Activated CD8-positive, alpha-beta memory T cell treated with anti-CD3 and anti-CD28 coated beads, Interleukin-2, amount 10 ng/mL, durations not matched to agents 7 days and 5 days (primary cell): ENCODE data around the gene SLC2A4. TPM values are rescaled to one million over a fixed set of nuclear protein-coding genes. Genes with fewer than 3 reads are reported as not detected.

Experiments
- ATAC-seq: fragments of 150-1000 bp; cut with Tn5 transposase; one replicate; pipeline ENCODE4 v1.10.0; 2021; ENCODE audit warnings: moderate library complexity
- CTCF ChIA-PET: fragments of 350-600 bp; sonication (Branson Sonifier 250); formaldehyde crosslinking; loops from one replicate; lab custom pipeline; 2021; ENCODE audit warnings: antibody characterized with exemption; lab: Charles Lee
- DNase-seq: peaks from one replicate; pipeline ENCODE4 v3.0.0-alpha.2; 2020
- H3K27ac Mint-ChIP-seq: one replicate; pipeline ENCODE4 v1.8.0; 2021; ENCODE audit warnings: mild to moderate bottlenecking, mixed read lengths
- H3K27me3 Mint-ChIP-seq: one replicate; pipeline ENCODE4 v1.8.0; 2021; ENCODE audit warnings: mixed read lengths
- H3K36me3 Mint-ChIP-seq: one replicate; pipeline ENCODE4 v1.8.0; 2021; ENCODE audit warnings: mild to moderate bottlenecking, mixed read lengths
- H3K4me1 Mint-ChIP-seq: one replicate; pipeline ENCODE4 v1.8.0; 2021; ENCODE audit warnings: mixed read lengths
- H3K4me3 Mint-ChIP-seq: one replicate; pipeline ENCODE4 v1.8.0; 2021; ENCODE audit warnings: mild to moderate bottlenecking, moderate library complexity, mixed read lengths
- H3K9me3 Mint-ChIP-seq: one replicate; pipeline ENCODE4 v1.8.0; 2022; ENCODE audit warnings: low read depth, mixed read lengths
- total RNA-seq, 2 experiments: library from RNA; stranded (reverse); gene quantifications; one replicate each; pipeline ENCODE4 v1.2.3, GENCODE V29; 2021

SLC2A4 gene
- total RNA-seq, 2 experiments from 2014 or later: not detected

GRCh38 chr17:7262192-7262934 lies 19.2 kb upstream of the SLC2A4 start, which contains the start of gene CLDN7:
Gene CLDN7 (minus strand): TSS chr17:7262478. CDS start chr17:7262043, 435 bp downstream.
- H3K36me3 Mint-ChIP-seq: no peaks in the 10 kb centered on the region
- CTCF ChIA-PET: interaction anchor here (1.1 to 1.6 kb wide), 3 partner anchors 18 to 41 kb away, joined by 3 to 5 read pairs (median 3); no protein-coding TSS in a partner anchor
- no peak within 1 kb of the TSS for H3K27ac Mint-ChIP-seq
- no peak for DNase-seq
- peaks cover 36% of the 10 kb centered on the region for H3K27me3 Mint-ChIP-seq
- peak within 1 kb of the TSS; percentile 63 for H3K4me3 Mint-ChIP-seq
- H3K9me3 Mint-ChIP-seq: no peaks in the 10 kb centered on the region
- peaks cover 24% of the 10 kb centered on the region for H3K4me1 Mint-ChIP-seq
- no peak for ATAC-seq

- peaks cover 36% of the 10 kb centered on the region for H3K27me3 Mint-ChIP-seq
- H3K4me3 Mint-ChIP-seq: peak overlapping the region; percentile 63
- no peak overlapping the region for H3K27ac Mint-ChIP-seq
- CTCF ChIA-PET: interaction anchor here (1.0 to 2.0 kb wide), 3 partner anchors 33 to 174 kb away, joined by 3 to 7 read pairs (median 5); no protein-coding TSS in a partner anchor
- no peaks in the 10 kb centered on the region for H3K36me3 Mint-ChIP-seq
- DNase-seq: no peak
- ATAC-seq: peak; percentile 8
- no peaks in the 10 kb centered on the region for H3K9me3 Mint-ChIP-seq
- H3K4me1 Mint-ChIP-seq: peaks cover 24% of the 10 kb centered on the region
These were observed 18.4 kb upstream of the SLC2A4 start for GRCh38 chr17:7262935-7263800.

- no peaks in the 10 kb centered on the region for H3K36me3 Mint-ChIP-seq
- H3K9me3 Mint-ChIP-seq: no peaks in the 10 kb centered on the region
- peaks cover 38% of the 10 kb centered on the region for H3K27me3 Mint-ChIP-seq
- H3K4me1 Mint-ChIP-seq: peaks cover 24% of the 10 kb centered on the region
- H3K4me3 Mint-ChIP-seq: peak overlapping the region; percentile 15
- ATAC-seq (no peak), DNase-seq (no peak)
- CTCF ChIA-PET: interaction anchor here (1.0 to 2.0 kb wide), 2 partner anchors 33 to 173 kb away, joined by 3 to 7 read pairs; no protein-coding TSS in a partner anchor
- no peak overlapping the region for H3K27ac Mint-ChIP-seq
These were observed 17.8 kb upstream of the SLC2A4 start for GRCh38 chr17:7263801-7264078.

- H3K4me3 Mint-ChIP-seq: no peak overlapping the region
- CTCF ChIA-PET: interaction anchor here (0.6 to 2.1 kb wide), 5 partner anchors 16 to 173 kb away, joined by 3 to 9 read pairs (median 4); no protein-coding TSS in a partner anchor
- ATAC-seq (no peak), DNase-seq (no peak)
- H3K27ac Mint-ChIP-seq: no peak overlapping the region
- no peaks in the 10 kb centered on the region for H3K36me3 Mint-ChIP-seq
- peaks cover 20% of the 10 kb centered on the region for H3K4me1 Mint-ChIP-seq
- H3K9me3 Mint-ChIP-seq: no peaks in the 10 kb centered on the region
- peaks cover 42% of the 10 kb centered on the region for H3K27me3 Mint-ChIP-seq
These were observed 14.7 kb upstream of the SLC2A4 start for GRCh38 chr17:7266784-7267183.

- ATAC-seq: no peak
- Mint-ChIP-seq H3K27ac (no peak overlapping the region), H3K4me3 (no peak overlapping the region), H3K27me3 (peaks cover 22% of the 10 kb centered on the region), H3K36me3 (no peaks in the 10 kb centered on the region), H3K9me3 (no peaks in the 10 kb centered on the region), H3K4me1 (peaks cover 17% of the 10 kb centered on the region)
- DNase-seq: no peak
- CTCF ChIA-PET: interaction anchor here (0.7 to 11.4 kb wide), 5 partner anchors 13 to 240 kb away, joined by 3 to 112 read pairs (median 4); no protein-coding TSS in a partner anchor
These were observed 2.1 kb upstream of the SLC2A4 start for GRCh38 chr17:7279448-7279847.

GRCh38 chr17:7280519-7281073 lies 922 bp upstream of the SLC2A4 start:
- Mint-ChIP-seq H3K27me3 (peaks cover 22% of the 10 kb centered on the region), H3K27ac (no peak overlapping the region), H3K36me3 (no peaks in the 10 kb centered on the region), H3K4me3 (peak overlapping the region; percentile 63), H3K9me3 (no peaks in the 10 kb centered on the region), H3K4me1 (peaks cover 17% of the 10 kb centered on the region)
- peak; percentile 89 for DNase-seq
- CTCF ChIA-PET: interaction anchor here (0.8 to 11.4 kb wide), 14 partner anchors 12 to 235 kb away, joined by 3 to 112 read pairs (median 4); partner anchors contain the start of genes ACADVL, ACAP1 and DLG4
- ATAC-seq: peak; percentile 78

- CTCF ChIA-PET: interaction anchor here (0.6 to 11.4 kb wide), 8 partner anchors 10 to 307 kb away, joined by 3 to 112 read pairs (median 5); partner anchors contain the start of gene GPS2
These were observed 634 bp downstream of the SLC2A4 start for GRCh38 chr17:7281953-7282751.

GRCh38 chr17:7282752-7283321 lies 1.3 kb downstream of the SLC2A4 start:
- Mint-ChIP-seq H3K27ac (no peak overlapping the region), H3K27me3 (peaks cover 33% of the 10 kb centered on the region), H3K9me3 (no peaks in the 10 kb centered on the region), H3K36me3 (no peaks in the 10 kb centered on the region), H3K4me1 (peaks cover 17% of the 10 kb centered on the region), H3K4me3 (no peak overlapping the region)
- ATAC-seq (no peak), DNase-seq (no peak)
- CTCF ChIA-PET: interaction anchor here (0.6 to 11.4 kb wide), 7 partner anchors 10 to 306 kb away, joined by 3 to 112 read pairs (median 4); partner anchors contain the start of gene GPS2

More at GRCh38 chr17:7281953-7282751, 634 bp downstream of the SLC2A4 start:
- peaks cover 17% of the 10 kb centered on the region for H3K4me1 Mint-ChIP-seq
- H3K27me3 Mint-ChIP-seq: peaks cover 32% of the 10 kb centered on the region
- DNase-seq: no peak
- H3K4me3 Mint-ChIP-seq: peak overlapping the region; percentile 63
- ATAC-seq: no peak
- no peaks in the 10 kb centered on the region for H3K9me3 Mint-ChIP-seq
- no peaks in the 10 kb centered on the region for H3K36me3 Mint-ChIP-seq
- no peak overlapping the region for H3K27ac Mint-ChIP-seq

- H3K4me3 Mint-ChIP-seq: no peak overlapping the region
- H3K27ac Mint-ChIP-seq: no peak overlapping the region
- ATAC-seq (no peak), DNase-seq (no peak)
- H3K36me3 Mint-ChIP-seq: no peaks in the 10 kb centered on the region
- no peaks in the 10 kb centered on the region for H3K9me3 Mint-ChIP-seq
- H3K27me3 Mint-ChIP-seq: peaks cover 41% of the 10 kb centered on the region
- CTCF ChIA-PET: interaction anchor here (0.6 to 11.4 kb wide), 3 partner anchors 9 to 20 kb away, joined by 4 to 112 read pairs (median 27); no protein-coding TSS in a partner anchor
- H3K4me1 Mint-ChIP-seq: peaks cover 17% of the 10 kb centered on the region
These were observed 2.1 kb downstream of the SLC2A4 start for GRCh38 chr17:7283471-7284216.

- Mint-ChIP-seq H3K36me3 (no peaks in the 10 kb centered on the region), H3K4me1 (peaks cover 17% of the 10 kb centered on the region), H3K4me3 (no peak overlapping the region), H3K27ac (no peak overlapping the region), H3K9me3 (no peaks in the 10 kb centered on the region), H3K27me3 (peaks cover 44% of the 10 kb centered on the region)
- DNase-seq (no peak), ATAC-seq (no peak)
- CTCF ChIA-PET: interaction anchor here (1.5 to 11.4 kb wide), 2 partner anchors 9 to 12 kb away, joined by 5 to 112 read pairs; no protein-coding TSS in a partner anchor
These were observed 3.4 kb downstream of the SLC2A4 start for GRCh38 chr17:7284911-7285310.

GRCh38 chr17:7285679-7286078 lies 4.2 kb downstream of the SLC2A4 start:
- peaks cover 45% of the 10 kb centered on the region for H3K27me3 Mint-ChIP-seq
- DNase-seq: no peak
- no peak for ATAC-seq
- H3K36me3 Mint-ChIP-seq: no peaks in the 10 kb centered on the region
- H3K4me3 Mint-ChIP-seq: no peak overlapping the region
- H3K9me3 Mint-ChIP-seq: no peaks in the 10 kb centered on the region
- CTCF ChIA-PET: interaction anchor here (0.5 to 11.4 kb wide), 5 partner anchors 8 to 240 kb away, joined by 3 to 112 read pairs (median 5); no protein-coding TSS in a partner anchor
- peaks cover 9% of the 10 kb centered on the region for H3K4me1 Mint-ChIP-seq
- no peak overlapping the region for H3K27ac Mint-ChIP-seq
